Liver (tissue), 10 donors: Measurements from ENCODE around the gene NMRAL1. TPM values are rescaled to one million over a fixed set of nuclear protein-coding genes. Genes with fewer than 3 reads are reported as not detected.

Experiments used
- DNase-seq: peaks from one replicate; pipeline ENCODE4 v3.0.0-alpha.2; 2017; ENCODE audit warnings: low spot score
- H3K27ac ChIP-seq, 2 donors: one replicate each; pipeline ENCODE4 v1.7.0; 2013; ENCODE audit warnings: inconsistent platforms in 2 of 2, low read length in 2 of 2, control low read depth in 1 of 2, low read depth in 1 of 2, mild to moderate bottlenecking in 1 of 2
- H3K27me3 ChIP-seq, 4 donors: one replicate each; pipeline versions ENCODE4 v1.6.1 to v1.7.0; 2013; ENCODE audit warnings: low read length in 3 of 4, inconsistent platforms in 1 of 4, mild to moderate bottlenecking in 1 of 4, moderate library complexity in 1 of 4; ENCODE audit not compliant: control insufficient read depth in 4 of 4, insufficient read depth in 4 of 4
- H3K36me3 ChIP-seq, 4 donors: one replicate each; pipeline versions ENCODE4 v1.6.1 to v1.7.0; 2013; ENCODE audit warnings: low read length in 3 of 4, mild to moderate bottlenecking in 3 of 4, low read depth in 1 of 4, moderate library complexity in 1 of 4; ENCODE audit not compliant: control insufficient read depth in 4 of 4, insufficient read depth in 3 of 4
- H3K4me1 ChIP-seq, 4 donors: one replicate each; pipeline versions ENCODE4 v1.6.1 to v1.7.0; 2013; ENCODE audit warnings: low read length in 3 of 4, mild to moderate bottlenecking in 3 of 4, moderate library complexity in 1 of 4; ENCODE audit not compliant: control insufficient read depth in 4 of 4, insufficient read depth in 4 of 4
- H3K4me3 ChIP-seq, 3 donors: one replicate each; pipeline versions ENCODE4 v1.6.1 to v1.7.0; 2013; ENCODE audit warnings: low read length in 3 of 3, control low read depth in 1 of 3, low read depth in 1 of 3, mild to moderate bottlenecking in 1 of 3
- H3K9ac ChIP-seq, 2 donors: one replicate each; pipeline ENCODE4 v1.7.0; 2013; ENCODE audit warnings: low read length in 2 of 2, mild to moderate bottlenecking in 2 of 2, moderate library complexity in 2 of 2, control low read depth in 1 of 2, low read depth in 1 of 2
- H3K9me3 ChIP-seq, 4 donors: one replicate each; pipeline versions ENCODE4 v1.6.1 to v1.7.0; 2013; ENCODE audit warnings: low read length in 3 of 4; ENCODE audit not compliant: control insufficient read depth in 4 of 4
- ATF3 ChIP-seq: IDR thresholded peaks from 2 replicates; pipeline ENCODE4 v1.6.1; 2016; ENCODE audit warnings: antibody characterized with exemption
- EGR1 ChIP-seq, 2 donors: IDR thresholded peaks; 2 replicates each; pipeline ENCODE4 v1.6.1; 2016 to 2018; ENCODE audit warnings: antibody characterized with exemption in 2 of 2, low read depth in 2 of 2
- HNF4A ChIP-seq, 2 donors: conservative IDR thresholded peaks; 2 replicates each; pipeline ENCODE4 v1.6.1; 2016; ENCODE audit warnings: antibody characterized with exemption in 2 of 2, mild to moderate bottlenecking in 2 of 2
- HNF4G ChIP-seq: IDR thresholded peaks from 2 replicates; pipeline ENCODE4 v1.6.1; 2016; ENCODE audit warnings: antibody characterized with exemption
- JUND ChIP-seq, 2 donors: IDR thresholded peaks; 2 replicates each; pipeline ENCODE4 v1.6.1; 2016; ENCODE audit warnings: antibody characterized with exemption in 2 of 2
- MAX ChIP-seq: IDR thresholded peaks from 2 replicates; pipeline ENCODE4 v1.6.1; 2016; ENCODE audit warnings: antibody characterized with exemption
- NR2F2 ChIP-seq: IDR thresholded peaks from 2 replicates; pipeline ENCODE4 v1.6.1; 2016; ENCODE audit warnings: antibody characterized with exemption
- RAD21 ChIP-seq, 2 donors: IDR thresholded peaks; 2 replicates each; pipeline ENCODE4 v1.6.1; 2016; ENCODE audit warnings: antibody characterized with exemption in 2 of 2, mild to moderate bottlenecking in 2 of 2
- REST ChIP-seq: IDR thresholded peaks from 2 replicates; pipeline ENCODE4 v1.6.1; 2016; ENCODE audit warnings: antibody characterized with exemption, mild to moderate bottlenecking
- RXRA ChIP-seq, 2 donors: IDR thresholded peaks; 2 replicates each; pipeline ENCODE4 v1.6.1; 2017 to 2018; ENCODE audit warnings: antibody characterized with exemption in 2 of 2, mild to moderate bottlenecking in 1 of 2
- SP1 ChIP-seq: IDR thresholded peaks from 2 replicates; pipeline ENCODE4 v1.6.1; 2018; ENCODE audit warnings: antibody characterized with exemption, mild to moderate bottlenecking
- YY1 ChIP-seq: IDR thresholded peaks from 2 replicates; pipeline ENCODE4 v1.6.1; 2016; ENCODE audit warnings: antibody characterized with exemption, mild to moderate bottlenecking
- ZBTB33 ChIP-seq: IDR thresholded peaks from 2 replicates; pipeline ENCODE4 v1.6.1; 2016; ENCODE audit warnings: antibody characterized with exemption
- WGBS: extraction: QIAGEN DNeasy Blood & Tissue Kit; methylation state at CpG from one replicate; pipeline ENCODE4 v1.1.7; 2013; 5-methylcytosine and 5-hydroxymethylcytosine counted together
- polyA plus RNA-seq, 2 donors: library from polyadenylated mRNA; stranded (reverse) in 1 of 2; unstranded in 1 of 2; fragments of 200-250 nt in 1 of 2; fragments of >200 nt in 1 of 2; fragmentation: Nextera tagmentation in 1 of 2; extraction: Ambion mirVana in 1 of 2; gene quantifications; one replicate each; pipeline versions ENCODE4 v1.2.1 to v1.2.3, GENCODE V29; 2013 to 2015
- small RNA-seq: library from RNA; depleted of rRNA; stranded (forward); fragments of <200 nt; gene quantifications from one replicate; pipeline ENCODE3, GENCODE V24; 2014
- total RNA-seq, 2 donors: library from RNA; depleted of rRNA; stranded (reverse); fragments of >200 nt; gene quantifications; one replicate each; pipeline ENCODE4 v1.2.3, GENCODE V29; 2014
- donor health status: healthy.
- donor health status: healthy.
- donor health status: healthy.
- donor health status: healthy.
- donor health status: healthy.

NMRAL1 gene
- total and polyA plus RNA-seq, 4 donors: 20.1 to 45.4 (median 28.3) TPM

- Histone ChIP-seq H3K4me3 (no peak overlapping the region), H3K4me1 (peaks cover 2 to 27% (median 12%) of the 10 kb centered on the region in 4 donors), H3K36me3 (peaks cover 0 to 6% (median 4%) of the 10 kb centered on the region in 4 donors), H3K27ac (no peak overlapping the region), H3K9me3 (no peaks in the 10 kb centered on the region), H3K9ac (no peak overlapping the region), H3K27me3 (no peaks in the 10 kb centered on the region)
- 97% methylated on average over 8 of the region's 8 CpGs for WGBS
- no peak for TF ChIP-seq YY1
- no peak for TF ChIP-seq RAD21 (IDR thresholded peaks at IDR 0.05)
- no peak for TF ChIP-seq ATF3
- no peak for TF ChIP-seq JUND (IDR thresholded peaks at IDR 0.05)
- no peak for TF ChIP-seq HNF4A (conservative IDR thresholded peaks at IDR 0.05)
- no peak for TF ChIP-seq MAX
- no peak for TF ChIP-seq ZBTB33
- TF ChIP-seq HNF4G: no peak
- no peak for TF ChIP-seq REST
- TF ChIP-seq RXRA (IDR thresholded peaks at IDR 0.05): no peak
- TF ChIP-seq EGR1 (IDR thresholded peaks at IDR 0.05; ENCODE audit: low read depth in 2 of 2): no peak
- TF ChIP-seq NR2F2: no peak
- no peak for TF ChIP-seq SP1
- no peak for DNase-seq
Measured at GRCh38 chr16:4412159-4412558, 62.3 kb downstream of the NMRAL1 start.

Small RNA genes within 50 kb of the gene (small RNA-seq; reads per million reads assigned to genes)
- not detected for gene AC012676.2

Other genes starting within 250 kb of the NMRAL1 start
- gene SRL, start 232.5 kb downstream of the NMRAL1 start, total RNA-seq: under 1 TPM; 0.14 to 0.17 TPM
- gene SRL, start 232.5 kb downstream of the NMRAL1 start, polyA plus RNA-seq: under 1 TPM; 0.17 to 0.22 TPM
- 1 to 10 TPM; 2.8 to 3.8 TPM for gene TFAP4, start 201.6 kb downstream of the NMRAL1 start, total RNA-seq
- 1 to 10 TPM; 1.5 to 3.5 TPM for gene TFAP4, start 201.6 kb downstream of the NMRAL1 start, polyA plus RNA-seq
- gene GLIS2, start 158.6 kb downstream of the NMRAL1 start, total RNA-seq: 1 to 10 TPM; 1.0 to 1.2 TPM
- 1 to 10 TPM in 1 of 2 donors, under 1 TPM in 1; 0.68 to 1.4 TPM for gene GLIS2, start 158.6 kb downstream of the NMRAL1 start, polyA plus RNA-seq
- gene PAM16, start 123.3 kb downstream of the NMRAL1 start, total RNA-seq: 10 to 100 TPM; 14.0 to 23.8 TPM
- 10 to 100 TPM; 35.3 to 70.5 TPM for gene PAM16, start 123.3 kb downstream of the NMRAL1 start, polyA plus RNA-seq
- gene VASN, start 102.8 kb downstream of the NMRAL1 start, total RNA-seq: 10 to 100 TPM; 19.7 to 22.7 TPM
- 10 to 100 TPM in 1 of 2 donors, 1 to 10 TPM in 1; 6.2 to 26.9 TPM for gene VASN, start 102.8 kb downstream of the NMRAL1 start, polyA plus RNA-seq
- 10 to 100 TPM; 16.0 to 21.5 TPM for gene CORO7, start 58.0 kb downstream of the NMRAL1 start, total RNA-seq
- 10 to 100 TPM in 1 of 2 donors, 1 to 10 TPM in 1; 7.3 to 10.0 TPM for gene CORO7, start 58.0 kb downstream of the NMRAL1 start, polyA plus RNA-seq
- 10 to 100 TPM; 39.6 to 86.3 TPM for gene DNAJA3, start 48.8 kb downstream of the NMRAL1 start, total RNA-seq
- 10 to 100 TPM; 57.2 to 73.9 TPM for gene DNAJA3, start 48.8 kb downstream of the NMRAL1 start, polyA plus RNA-seq
- gene HMOX2, start 1.8 kb upstream of the NMRAL1 start, total RNA-seq: 10 to 100 TPM; 11.4 to 45.7 TPM
- gene HMOX2, start 1.8 kb upstream of the NMRAL1 start, polyA plus RNA-seq: 10 to 100 TPM; 77.3 to 81.5 TPM
- 1 to 10 TPM; 4.4 to 8.4 TPM for gene CDIP1, start 64.1 kb upstream of the NMRAL1 start, total RNA-seq
- gene CDIP1, start 64.1 kb upstream of the NMRAL1 start, polyA plus RNA-seq: 10 to 100 TPM; 15.7 to 18.6 TPM
- gene C16orf96, start 81.7 kb upstream of the NMRAL1 start, total RNA-seq: under 1 TPM; 0.09 to 0.25 TPM
- under 1 TPM; 0.06 to 0.07 TPM for gene C16orf96, start 81.7 kb upstream of the NMRAL1 start, polyA plus RNA-seq
- 1 to 10 TPM; 4.5 to 6.9 TPM for gene UBALD1, start 140.3 kb upstream of the NMRAL1 start, total RNA-seq
- 10 to 100 TPM in 1 of 2 donors, 1 to 10 TPM in 1; 8.2 to 22.4 TPM for gene UBALD1, start 140.3 kb upstream of the NMRAL1 start, polyA plus RNA-seq
- 10 to 100 TPM; 15.9 to 35.7 TPM for gene MGRN1, start 150.2 kb upstream of the NMRAL1 start, total RNA-seq
- gene MGRN1, start 150.2 kb upstream of the NMRAL1 start, polyA plus RNA-seq: 10 to 100 TPM; 21.9 to 29.9 TPM
- 10 to 100 TPM; 22.4 to 40.3 TPM for gene NUDT16L1, start 218.9 kb upstream of the NMRAL1 start, total RNA-seq
- 10 to 100 TPM; 32.3 to 43.4 TPM for gene NUDT16L1, start 218.9 kb upstream of the NMRAL1 start, polyA plus RNA-seq